PC-3 (cell line): ENCODE results near the gene LIPN.

Experiments
- EZH2 ChIP-seq: fragments of 300-600 bp; sonication (generic); IDR thresholded peaks from one replicate; pipeline ENCODE4 v1.6.1; 2017; ENCODE audit warnings: antibody characterized with exemption, mild to moderate bottlenecking, low read length; ENCODE audit not compliant: unreplicated experiment
- TF ChIP-seq, protein P1 (sequence below): fragments of 300-600 bp; sonication (generic); conservative IDR thresholded peaks from 2 replicates; pipeline ENCODE4 v1.5.1; 2017; ENCODE audit warnings: antibody characterized with exemption, low read depth, mild to moderate bottlenecking, low read length

- TF ChIP-seq, protein P1, sequence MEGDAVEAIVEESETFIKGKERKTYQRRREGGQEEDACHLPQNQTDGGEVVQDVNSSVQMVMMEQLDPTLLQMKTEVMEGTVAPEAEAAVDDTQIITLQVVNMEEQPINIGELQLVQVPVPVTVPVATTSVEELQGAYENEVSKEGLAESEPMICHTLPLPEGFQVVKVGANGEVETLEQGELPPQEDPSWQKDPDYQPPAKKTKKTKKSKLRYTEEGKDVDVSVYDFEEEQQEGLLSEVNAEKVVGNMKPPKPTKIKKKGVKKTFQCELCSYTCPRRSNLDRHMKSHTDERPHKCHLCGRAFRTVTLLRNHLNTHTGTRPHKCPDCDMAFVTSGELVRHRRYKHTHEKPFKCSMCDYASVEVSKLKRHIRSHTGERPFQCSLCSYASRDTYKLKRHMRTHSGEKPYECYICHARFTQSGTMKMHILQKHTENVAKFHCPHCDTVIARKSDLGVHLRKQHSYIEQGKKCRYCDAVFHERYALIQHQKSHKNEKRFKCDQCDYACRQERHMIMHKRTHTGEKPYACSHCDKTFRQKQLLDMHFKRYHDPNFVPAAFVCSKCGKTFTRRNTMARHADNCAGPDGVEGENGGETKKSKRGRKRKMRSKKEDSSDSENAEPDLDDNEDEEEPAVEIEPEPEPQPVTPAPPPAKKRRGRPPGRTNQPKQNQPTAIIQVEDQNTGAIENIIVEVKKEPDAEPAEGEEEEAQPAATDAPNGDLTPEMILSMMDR = no peak
- TF ChIP-seq EZH2 = no peak
These were observed 46.1 kb downstream of the LIPN start for GRCh38 chr10:88805924-88806323.
